BJ (cell line): ENCODE data around the gene SMIM45.

Experiments used
- CTCF ChIA-PET: fragments of 350-600 bp; formaldehyde crosslinking; extraction: SDS; loops from one replicate; lab custom pipeline; 2021; ENCODE audit warnings: antibody characterized with exemption, inconsistent platforms; lab: Yijun Ruan, JAX
- POLR2A ChIA-PET: fragments of 300-600 bp; sonication (Branson Sonifier 250); formaldehyde crosslinking; extraction: SDS; loops from one replicate; lab custom pipeline; 2021; ENCODE audit warnings: antibody characterized with exemption; lab: Charles Lee
- DNase-seq: peaks from one replicate; pipeline ENCODE4 v3.0.0-alpha.2; 2011; ENCODE audit warnings: low read depth
- H3K27me3 ChIP-seq: 2 replicates; pipeline ENCODE4 v1.6.0; 2011; ENCODE audit warnings: low read length; ENCODE audit not compliant: control insufficient read depth, insufficient read depth
- H3K36me3 ChIP-seq: 2 replicates; pipeline ENCODE4 v1.5.1; 2011; ENCODE audit warnings: low read length; ENCODE audit not compliant: control insufficient read depth, insufficient read depth
- H3K4me3 ChIP-seq: 2 replicates; pipeline ENCODE4 v1.5.1; 2011; ENCODE audit warnings: low read depth, mild to moderate bottlenecking, control low read depth, low read length
- TF ChIP-seq, protein P1 (sequence below): IDR thresholded peaks from 2 replicates; pipeline ENCODE4 v1.5.1; 2011; ENCODE audit warnings: low read depth, mild to moderate bottlenecking, control low read depth, inconsistent platforms, low read length, moderate library complexity; ENCODE audit not compliant: insufficient read depth

The SMIM45 gene

DNA sequence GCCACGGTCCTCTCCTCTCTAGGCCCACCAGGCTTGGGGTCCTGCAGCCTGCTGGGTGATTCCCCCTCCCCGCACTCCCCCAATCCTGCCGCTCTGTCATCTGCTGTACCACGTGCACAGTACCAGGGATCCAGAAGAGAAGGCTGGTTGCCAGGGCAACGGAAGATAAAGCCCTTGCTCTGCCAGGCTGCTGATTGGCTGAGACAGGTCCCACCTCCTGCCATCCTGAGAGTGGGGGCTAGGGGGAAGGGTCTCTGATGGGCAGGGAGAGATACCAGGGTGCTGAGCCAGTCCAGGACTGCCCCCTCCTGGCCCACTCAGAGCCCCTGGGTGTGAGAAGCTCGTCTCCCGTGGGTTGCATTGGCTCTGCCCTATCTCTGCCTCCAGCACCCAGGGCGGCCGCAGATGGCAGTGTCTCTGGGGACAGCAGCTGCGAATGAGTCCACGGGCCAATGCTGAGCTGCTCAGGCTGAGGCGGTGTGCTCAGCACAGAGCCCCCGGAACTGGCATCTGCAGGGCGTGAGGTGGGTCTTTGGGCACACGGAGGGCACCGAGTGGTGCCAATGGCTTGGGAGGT is at the start of gene SMIM45:
Gene SMIM45, plus strand, starts transcription at position 253 of the 577 bp plus-strand sequence.
- no peak for DNase-seq
- H3K36me3 ChIP-seq, result no peaks in the 10 kb centered on the region
- ChIA-PET CTCF (interaction anchor here (0.9 to 2.7 kb wide), 2 partner anchors 11 to 492 kb away, joined by 3 to 10 read pairs; no protein-coding TSS in a partner anchor), POLR2A (no interaction called here)
- TF ChIP-seq, protein P1, sequence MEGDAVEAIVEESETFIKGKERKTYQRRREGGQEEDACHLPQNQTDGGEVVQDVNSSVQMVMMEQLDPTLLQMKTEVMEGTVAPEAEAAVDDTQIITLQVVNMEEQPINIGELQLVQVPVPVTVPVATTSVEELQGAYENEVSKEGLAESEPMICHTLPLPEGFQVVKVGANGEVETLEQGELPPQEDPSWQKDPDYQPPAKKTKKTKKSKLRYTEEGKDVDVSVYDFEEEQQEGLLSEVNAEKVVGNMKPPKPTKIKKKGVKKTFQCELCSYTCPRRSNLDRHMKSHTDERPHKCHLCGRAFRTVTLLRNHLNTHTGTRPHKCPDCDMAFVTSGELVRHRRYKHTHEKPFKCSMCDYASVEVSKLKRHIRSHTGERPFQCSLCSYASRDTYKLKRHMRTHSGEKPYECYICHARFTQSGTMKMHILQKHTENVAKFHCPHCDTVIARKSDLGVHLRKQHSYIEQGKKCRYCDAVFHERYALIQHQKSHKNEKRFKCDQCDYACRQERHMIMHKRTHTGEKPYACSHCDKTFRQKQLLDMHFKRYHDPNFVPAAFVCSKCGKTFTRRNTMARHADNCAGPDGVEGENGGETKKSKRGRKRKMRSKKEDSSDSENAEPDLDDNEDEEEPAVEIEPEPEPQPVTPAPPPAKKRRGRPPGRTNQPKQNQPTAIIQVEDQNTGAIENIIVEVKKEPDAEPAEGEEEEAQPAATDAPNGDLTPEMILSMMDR, result no peak
- no peak within 1 kb of the TSS for H3K4me3 ChIP-seq
- H3K27me3 ChIP-seq, result no peaks in the 10 kb centered on the region

DNA sequence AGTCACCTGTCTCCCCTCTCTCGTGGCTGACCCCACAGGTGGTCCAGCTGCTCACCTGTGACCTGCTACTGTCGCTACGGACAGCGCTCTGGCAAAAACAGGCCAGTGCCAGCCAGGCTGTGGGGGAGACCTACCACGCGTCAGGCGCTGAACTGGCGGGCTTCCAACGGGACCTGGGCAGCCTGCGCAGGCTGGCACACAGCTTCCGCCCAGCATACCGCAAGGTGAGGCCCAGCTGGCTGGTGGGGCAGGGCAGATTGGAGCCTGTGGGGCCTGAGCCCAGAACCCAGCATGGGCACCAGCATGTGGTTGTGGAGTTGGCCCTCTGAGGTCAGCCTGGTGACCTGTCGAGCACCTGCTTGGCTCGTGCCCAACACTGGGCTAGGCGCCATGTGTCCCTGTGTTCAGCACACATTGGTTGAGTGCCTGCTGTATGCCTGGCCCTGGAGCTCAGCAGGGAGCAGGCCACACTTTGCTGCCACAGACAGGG is 49.0 kb upstream of the SMIM45 start:
- ChIA-PET POLR2A (interaction anchor here (0.6 kb wide), 1 partner anchor 143 kb away, joined by 4 read pairs; no protein-coding TSS in a partner anchor), CTCF (interaction anchor here (1.3 kb wide), 1 partner anchor 38 kb away, joined by 3 read pairs; no protein-coding TSS in a partner anchor)
- TF ChIP-seq, protein P1, result no peak
- no peak overlapping the region for H3K4me3 ChIP-seq
- peaks cover 37% of the 10 kb centered on the region for H3K36me3 ChIP-seq
- no peak for DNase-seq
- no peaks in the 10 kb centered on the region for H3K27me3 ChIP-seq

DNA sequence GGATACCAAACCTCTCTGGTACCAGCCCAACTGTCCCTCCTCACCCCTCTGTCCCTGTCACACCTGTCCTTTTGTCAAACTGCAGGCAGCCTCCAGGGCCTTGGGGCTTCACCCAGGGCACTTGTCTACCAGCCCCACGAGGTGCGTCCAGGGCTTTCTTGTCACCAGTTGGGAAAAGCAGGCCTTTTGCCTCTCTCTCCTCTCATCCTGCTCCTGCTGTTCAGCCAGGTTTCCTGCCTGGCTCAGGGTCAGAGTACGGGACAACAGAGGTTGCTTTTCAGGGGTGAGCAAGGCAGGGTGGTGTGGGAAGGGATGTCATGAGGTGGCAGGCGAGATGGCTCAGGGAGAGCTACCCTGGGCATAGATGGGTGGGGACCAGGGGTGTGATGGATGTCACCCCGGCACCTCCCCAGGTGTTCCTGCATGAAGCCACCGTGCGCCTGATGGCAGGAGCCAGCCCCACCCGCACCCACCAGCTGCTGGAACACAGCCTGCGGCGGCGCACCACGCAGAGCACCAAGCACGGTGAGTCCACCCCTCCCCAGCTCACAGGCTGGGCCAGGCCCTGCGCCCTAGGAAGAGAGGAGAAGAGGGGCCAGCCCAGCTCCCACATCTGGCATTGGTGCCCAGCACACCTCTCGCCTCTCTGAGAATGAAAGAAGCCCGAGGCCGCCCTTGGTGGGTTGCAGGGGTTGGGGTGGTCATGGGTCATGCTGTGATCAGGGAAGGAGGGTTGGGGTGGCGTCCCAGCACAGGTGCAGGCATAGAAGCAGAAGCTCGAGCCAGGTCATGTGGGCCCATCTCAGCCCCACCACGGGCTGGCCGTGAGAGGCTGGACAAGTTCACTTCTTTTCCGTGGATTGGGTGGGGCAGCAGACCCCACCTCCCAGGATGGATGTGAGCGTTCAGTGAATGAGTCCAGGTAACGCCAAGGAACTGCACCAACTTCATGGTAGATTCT is 47.2 kb upstream of the SMIM45 start:
- CTCF ChIA-PET, result no interaction called here

DNA sequence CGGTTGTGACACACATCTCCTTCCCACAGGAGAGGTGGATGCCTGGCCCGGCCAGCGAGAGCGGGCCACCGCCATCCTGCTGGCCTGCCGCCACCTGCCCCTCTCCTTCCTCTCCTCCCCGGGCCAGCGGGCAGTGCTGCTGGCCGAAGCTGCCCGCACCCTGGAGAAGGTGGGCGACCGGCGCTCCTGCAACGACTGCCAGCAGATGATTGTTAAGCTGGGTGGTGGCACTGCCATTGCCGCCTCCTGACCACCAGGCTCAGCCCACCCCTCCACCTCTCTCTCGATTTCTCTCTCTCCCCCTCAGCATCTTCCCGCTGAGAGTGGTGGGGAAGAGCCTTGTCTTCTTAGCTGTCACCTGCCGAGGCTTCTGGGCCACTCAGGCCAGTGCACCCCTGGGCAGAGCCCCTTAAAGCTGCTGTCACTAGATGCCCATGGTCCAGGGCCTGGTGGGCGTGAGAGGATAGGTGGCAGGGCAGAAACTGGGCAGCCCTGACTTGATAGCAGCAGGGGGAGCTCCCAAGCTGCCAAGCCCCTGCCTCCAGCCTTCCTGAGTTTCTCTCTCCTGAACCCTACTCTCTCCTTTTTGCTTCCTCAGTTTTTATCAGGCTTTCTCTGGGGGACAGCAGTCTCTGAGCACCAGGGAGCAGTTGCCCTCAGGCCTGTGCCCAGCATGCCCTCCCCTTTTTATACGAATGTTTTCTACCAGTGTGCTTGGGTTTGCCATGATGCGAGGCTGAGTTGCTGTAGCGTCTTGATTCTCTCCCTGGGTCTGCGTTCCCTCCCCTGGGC is 46.3 kb upstream of the SMIM45 start:
- POLR2A ChIA-PET, result no interaction called here
- Histone ChIP-seq H3K36me3 (peaks cover 22% of the 10 kb centered on the region), H3K27me3 (peaks cover 2% of the 10 kb centered on the region; the same call in 1 of the 2 replicates), H3K4me3 (no peak overlapping the region)
- TF ChIP-seq, protein P1, result no peak
- CTCF ChIA-PET, result interaction anchor here (0.6 kb wide), 1 partner anchor 207 kb away, joined by 3 read pairs; no protein-coding TSS in a partner anchor
- DNase-seq, result no peak

More for the DNA sequence above, 47.2 kb upstream of the SMIM45 start:
- Histone ChIP-seq H3K27me3 (no peaks in the 10 kb centered on the region), H3K4me3 (no peak overlapping the region), H3K36me3 (peaks cover 29% of the 10 kb centered on the region)
- no peak for DNase-seq
- TF ChIP-seq, protein P1, result no peak
- POLR2A ChIA-PET, result no interaction called here
